CMK (cell line): ENCODE data around the gene FRRS1.

ENCODE experiments used
- DNase-seq: peaks from one replicate; pipeline ENCODE4 v3.0.0-alpha.2; 2010; ENCODE audit warnings: low read depth

Gene FRRS1

GRCh38 chr1:99675994-99676393, 90.4 kb downstream of the FRRS1 start:
- DNase-seq, result no peak

GRCh38 chr1:99675292-99675691, 91.1 kb downstream of the FRRS1 start:
- DNase-seq, result no peak

GRCh38 chr1:99674115-99675064, 92.0 kb downstream of the FRRS1 start:
- DNase-seq, result no peak

GRCh38 chr1:99673315-99673714, 93.1 kb downstream of the FRRS1 start:
- DNase-seq, result no peak

GRCh38 chr1:99672530-99673213, 93.8 kb downstream of the FRRS1 start:
- DNase-seq, result no peak

- DNase-seq, result no peak
These were observed 94.4 kb downstream of the FRRS1 start for GRCh38 chr1:99672038-99672437.

GRCh38 chr1:99670583-99670982, 95.9 kb downstream of the FRRS1 start:
- DNase-seq, result no peak

GRCh38 chr1:99669821-99670220, 96.6 kb downstream of the FRRS1 start:
- DNase-seq, result no peak

- no peak for DNase-seq
These were observed 97.1 kb downstream of the FRRS1 start for GRCh38 chr1:99669376-99669775.

GRCh38 chr1:99665212-99665611, 101.2 kb downstream of the FRRS1 start:
- no peak for DNase-seq

GRCh38 chr1:99663501-99663900, 102.9 kb downstream of the FRRS1 start:
- no peak for DNase-seq

GRCh38 chr1:99662539-99663080, 103.8 kb downstream of the FRRS1 start:
- DNase-seq, result no peak

- DNase-seq, result no peak
These were observed 104.7 kb downstream of the FRRS1 start for GRCh38 chr1:99661780-99662179.

- no peak for DNase-seq
These were observed 105.9 kb downstream of the FRRS1 start for GRCh38 chr1:99660496-99660895.

GRCh38 chr1:99659755-99660210, 106.7 kb downstream of the FRRS1 start:
- no peak for DNase-seq
